NT2/D1 (cell line): ENCODE measurements around the gene MAD1L1.
"Not testable (repeated sequence)": the region's sequence is repeated elsewhere in the genome, so short reads cannot be mapped to it uniquely, and the experiment has no call there.

Source experiments
- YY1 ChIP-seq: IDR thresholded peaks from 2 replicates; pipeline ENCODE4 v1.6.1; 2011; ENCODE audit not compliant: insufficient read length, insufficient read depth
- ZNF274 ChIP-seq: IDR thresholded peaks from 2 replicates; pipeline ENCODE4 v1.6.1; 2011; ENCODE audit warnings: mild to moderate bottlenecking, low read depth, low read length

- not testable (repeated sequence) for TF ChIP-seq ZNF274, YY1
Observed at GRCh38 chr7:1995911-1996420, 236.8 kb downstream of the MAD1L1 start.
